ENCODE results near the gene MYRF. TPM values are rescaled to one million over a fixed set of nuclear protein-coding genes. Genes with fewer than 3 reads are reported as not detected.

MYRF gene
- total and polyA plus RNA-seq, 9 of the 15 experiments (the other 6 are each of a cell fraction or from before 2014, with no cell fraction given) = 2.3 to 25.8 (median 7.1) TPM

GRCh38 chr11:61737131-61737530 lies 15.3 kb upstream of the MYRF start (continued):
- TF ChIP-seq, protein P1, sequence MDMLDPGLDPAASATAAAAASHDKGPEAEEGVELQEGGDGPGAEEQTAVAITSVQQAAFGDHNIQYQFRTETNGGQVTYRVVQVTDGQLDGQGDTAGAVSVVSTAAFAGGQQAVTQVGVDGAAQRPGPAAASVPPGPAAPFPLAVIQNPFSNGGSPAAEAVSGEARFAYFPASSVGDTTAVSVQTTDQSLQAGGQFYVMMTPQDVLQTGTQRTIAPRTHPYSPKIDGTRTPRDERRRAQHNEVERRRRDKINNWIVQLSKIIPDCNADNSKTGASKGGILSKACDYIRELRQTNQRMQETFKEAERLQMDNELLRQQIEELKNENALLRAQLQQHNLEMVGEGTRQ (CRISPR knock-in tag; IDR thresholded peaks at IDR 0.05) = peak; percentile 23; the same call in 1 of the 2 replicates
- TF ChIP-seq, protein P2, sequence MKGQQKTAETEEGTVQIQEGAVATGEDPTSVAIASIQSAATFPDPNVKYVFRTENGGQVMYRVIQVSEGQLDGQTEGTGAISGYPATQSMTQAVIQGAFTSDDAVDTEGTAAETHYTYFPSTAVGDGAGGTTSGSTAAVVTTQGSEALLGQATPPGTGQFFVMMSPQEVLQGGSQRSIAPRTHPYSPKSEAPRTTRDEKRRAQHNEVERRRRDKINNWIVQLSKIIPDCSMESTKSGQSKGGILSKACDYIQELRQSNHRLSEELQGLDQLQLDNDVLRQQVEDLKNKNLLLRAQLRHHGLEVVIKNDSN (CRISPR knock-in tag; IDR thresholded peaks at IDR 0.05) = peak; percentile 62; the same call in 1 of the 2 replicates
- TF ChIP-seq SMARCA4 (IDR thresholded peaks at IDR 0.05) (no peak), SRSF1 (IDR thresholded peaks at IDR 0.05; ENCODE audit: low read depth, low read length) (no peak), TAF15 (IDR thresholded peaks at IDR 0.05; ENCODE audit: low read depth, low read length) (no peak), CREB1 (IDR thresholded peaks at IDR 0.05) (no peak), CREB1 (CRISPR knock-in tag; IDR thresholded peaks at IDR 0.05) (no peak), ZNF644 (tag; IDR thresholded peaks at IDR 0.05; ENCODE audit: low read depth) (no peak), TGIF2 (CRISPR knock-in tag; IDR thresholded peaks at IDR 0.05) (no peak), KLF6 (CRISPR knock-in tag; IDR thresholded peaks at IDR 0.05; ENCODE audit: borderline replicate concordance) (no peak), CBFA2T2 (conservative IDR thresholded peaks at IDR 0.05) (no peak), RAD21 (CRISPR knock-in tag; conservative IDR thresholded peaks at IDR 0.05 in 1 of 2, IDR thresholded peaks at IDR 0.05 in 1 of 2) (peak in 1 of 2 experiments; percentile 52; a peak in 2 of 4 replicates)
- TF ChIP-seq, protein P3, sequence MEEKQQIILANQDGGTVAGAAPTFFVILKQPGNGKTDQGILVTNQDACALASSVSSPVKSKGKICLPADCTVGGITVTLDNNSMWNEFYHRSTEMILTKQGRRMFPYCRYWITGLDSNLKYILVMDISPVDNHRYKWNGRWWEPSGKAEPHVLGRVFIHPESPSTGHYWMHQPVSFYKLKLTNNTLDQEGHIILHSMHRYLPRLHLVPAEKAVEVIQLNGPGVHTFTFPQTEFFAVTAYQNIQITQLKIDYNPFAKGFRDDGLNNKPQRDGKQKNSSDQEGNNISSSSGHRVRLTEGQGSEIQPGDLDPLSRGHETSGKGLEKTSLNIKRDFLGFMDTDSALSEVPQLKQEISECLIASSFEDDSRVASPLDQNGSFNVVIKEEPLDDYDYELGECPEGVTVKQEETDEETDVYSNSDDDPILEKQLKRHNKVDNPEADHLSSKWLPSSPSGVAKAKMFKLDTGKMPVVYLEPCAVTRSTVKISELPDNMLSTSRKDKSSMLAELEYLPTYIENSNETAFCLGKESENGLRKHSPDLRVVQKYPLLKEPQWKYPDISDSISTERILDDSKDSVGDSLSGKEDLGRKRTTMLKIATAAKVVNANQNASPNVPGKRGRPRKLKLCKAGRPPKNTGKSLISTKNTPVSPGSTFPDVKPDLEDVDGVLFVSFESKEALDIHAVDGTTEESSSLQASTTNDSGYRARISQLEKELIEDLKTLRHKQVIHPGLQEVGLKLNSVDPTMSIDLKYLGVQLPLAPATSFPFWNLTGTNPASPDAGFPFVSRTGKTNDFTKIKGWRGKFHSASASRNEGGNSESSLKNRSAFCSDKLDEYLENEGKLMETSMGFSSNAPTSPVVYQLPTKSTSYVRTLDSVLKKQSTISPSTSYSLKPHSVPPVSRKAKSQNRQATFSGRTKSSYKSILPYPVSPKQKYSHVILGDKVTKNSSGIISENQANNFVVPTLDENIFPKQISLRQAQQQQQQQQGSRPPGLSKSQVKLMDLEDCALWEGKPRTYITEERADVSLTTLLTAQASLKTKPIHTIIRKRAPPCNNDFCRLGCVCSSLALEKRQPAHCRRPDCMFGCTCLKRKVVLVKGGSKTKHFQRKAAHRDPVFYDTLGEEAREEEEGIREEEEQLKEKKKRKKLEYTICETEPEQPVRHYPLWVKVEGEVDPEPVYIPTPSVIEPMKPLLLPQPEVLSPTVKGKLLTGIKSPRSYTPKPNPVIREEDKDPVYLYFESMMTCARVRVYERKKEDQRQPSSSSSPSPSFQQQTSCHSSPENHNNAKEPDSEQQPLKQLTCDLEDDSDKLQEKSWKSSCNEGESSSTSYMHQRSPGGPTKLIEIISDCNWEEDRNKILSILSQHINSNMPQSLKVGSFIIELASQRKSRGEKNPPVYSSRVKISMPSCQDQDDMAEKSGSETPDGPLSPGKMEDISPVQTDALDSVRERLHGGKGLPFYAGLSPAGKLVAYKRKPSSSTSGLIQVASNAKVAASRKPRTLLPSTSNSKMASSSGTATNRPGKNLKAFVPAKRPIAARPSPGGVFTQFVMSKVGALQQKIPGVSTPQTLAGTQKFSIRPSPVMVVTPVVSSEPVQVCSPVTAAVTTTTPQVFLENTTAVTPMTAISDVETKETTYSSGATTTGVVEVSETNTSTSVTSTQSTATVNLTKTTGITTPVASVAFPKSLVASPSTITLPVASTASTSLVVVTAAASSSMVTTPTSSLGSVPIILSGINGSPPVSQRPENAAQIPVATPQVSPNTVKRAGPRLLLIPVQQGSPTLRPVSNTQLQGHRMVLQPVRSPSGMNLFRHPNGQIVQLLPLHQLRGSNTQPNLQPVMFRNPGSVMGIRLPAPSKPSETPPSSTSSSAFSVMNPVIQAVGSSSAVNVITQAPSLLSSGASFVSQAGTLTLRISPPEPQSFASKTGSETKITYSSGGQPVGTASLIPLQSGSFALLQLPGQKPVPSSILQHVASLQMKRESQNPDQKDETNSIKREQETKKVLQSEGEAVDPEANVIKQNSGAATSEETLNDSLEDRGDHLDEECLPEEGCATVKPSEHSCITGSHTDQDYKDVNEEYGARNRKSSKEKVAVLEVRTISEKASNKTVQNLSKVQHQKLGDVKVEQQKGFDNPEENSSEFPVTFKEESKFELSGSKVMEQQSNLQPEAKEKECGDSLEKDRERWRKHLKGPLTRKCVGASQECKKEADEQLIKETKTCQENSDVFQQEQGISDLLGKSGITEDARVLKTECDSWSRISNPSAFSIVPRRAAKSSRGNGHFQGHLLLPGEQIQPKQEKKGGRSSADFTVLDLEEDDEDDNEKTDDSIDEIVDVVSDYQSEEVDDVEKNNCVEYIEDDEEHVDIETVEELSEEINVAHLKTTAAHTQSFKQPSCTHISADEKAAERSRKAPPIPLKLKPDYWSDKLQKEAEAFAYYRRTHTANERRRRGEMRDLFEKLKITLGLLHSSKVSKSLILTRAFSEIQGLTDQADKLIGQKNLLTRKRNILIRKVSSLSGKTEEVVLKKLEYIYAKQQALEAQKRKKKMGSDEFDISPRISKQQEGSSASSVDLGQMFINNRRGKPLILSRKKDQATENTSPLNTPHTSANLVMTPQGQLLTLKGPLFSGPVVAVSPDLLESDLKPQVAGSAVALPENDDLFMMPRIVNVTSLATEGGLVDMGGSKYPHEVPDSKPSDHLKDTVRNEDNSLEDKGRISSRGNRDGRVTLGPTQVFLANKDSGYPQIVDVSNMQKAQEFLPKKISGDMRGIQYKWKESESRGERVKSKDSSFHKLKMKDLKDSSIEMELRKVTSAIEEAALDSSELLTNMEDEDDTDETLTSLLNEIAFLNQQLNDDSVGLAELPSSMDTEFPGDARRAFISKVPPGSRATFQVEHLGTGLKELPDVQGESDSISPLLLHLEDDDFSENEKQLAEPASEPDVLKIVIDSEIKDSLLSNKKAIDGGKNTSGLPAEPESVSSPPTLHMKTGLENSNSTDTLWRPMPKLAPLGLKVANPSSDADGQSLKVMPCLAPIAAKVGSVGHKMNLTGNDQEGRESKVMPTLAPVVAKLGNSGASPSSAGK (IDR thresholded peaks at IDR 0.05) = no peak

All from K562 (cell line).